ENCODE measurements around the gene PLAAT1. TPM values are rescaled to one million over a fixed set of nuclear protein-coding genes. Genes with fewer than 3 reads are reported as not detected.

PLAAT1 gene
- total RNA-seq, 1 experiment from 2014 or later: not detected

DNA sequence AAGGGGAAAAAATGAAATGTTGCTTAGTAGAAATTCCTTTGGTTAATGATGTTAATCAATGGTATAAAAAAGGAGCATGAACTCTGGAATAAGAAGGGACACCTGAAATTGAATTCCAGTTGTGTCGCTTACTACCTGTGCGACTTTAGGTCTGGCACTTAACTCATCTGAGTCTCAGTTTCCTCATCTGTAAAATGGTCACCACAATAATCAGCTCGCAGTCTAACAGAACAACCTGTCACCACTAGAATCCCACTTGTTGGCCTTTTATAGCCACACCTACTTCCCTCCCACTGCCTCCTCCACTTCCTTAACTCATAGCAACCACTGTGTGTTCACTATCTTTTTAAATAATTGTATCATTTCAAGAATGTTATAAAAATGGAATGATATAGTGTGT, 2.5 kb downstream of the PLAAT1 start:
- intact Hi-C loops (cut with micrococcal nuclease): no loop called here
- no peaks in the 10 kb centered on the region for H4K20me1 ChIP-seq (ENCODE audit: insufficient read depth)
- H2AFZ ChIP-seq (ENCODE audit: low read depth, low read length, poor library complexity, severe bottlenecking): no peak overlapping the region
- CTCF ChIA-PET: no interaction called here
- H3K27ac ChIP-seq (ENCODE audit: low read depth, low read length): no peak overlapping the region
- H3K9ac ChIP-seq (ENCODE audit: low read length): no peak overlapping the region
- no peak for ATAC-seq
- RAD21 ChIA-PET (ENCODE audit: low non-redundant PET in 1 of 2, low total read pairs in 2 of 2, uncharacterized antibody in 2 of 2, unreplicated experiment in 2 of 2): no interaction called here
- H3K27me3 ChIP-seq (ENCODE audit: insufficient read depth, low read length): no peaks in the 10 kb centered on the region
- no peak for TF ChIP-seq SRF (IDR thresholded peaks at IDR 0.05; ENCODE audit: low read depth)
- TF ChIP-seq JUND (IDR thresholded peaks at IDR 0.05): no peak
- TF ChIP-seq EZH2phosphoT487 (IDR thresholded peaks at IDR 0.05; ENCODE audit: borderline replicate concordance): no peak
- no peak for TF ChIP-seq FOSL1 (IDR thresholded peaks at IDR 0.05; ENCODE audit: low read depth)
- no peak for TF ChIP-seq TCF7L2 (IDR thresholded peaks at IDR 0.05; ENCODE audit: borderline replicate concordance, extremely low read depth, insufficient read depth, insufficient read length)
- TF ChIP-seq SIN3A (IDR thresholded peaks at IDR 0.05; ENCODE audit: low read depth): no peak
- no peak for TF ChIP-seq POLR2A (IDR thresholded peaks at IDR 0.05; ENCODE audit: borderline replicate concordance, extremely low read depth, insufficient read depth, insufficient read length)
- TF ChIP-seq, protein P1, sequence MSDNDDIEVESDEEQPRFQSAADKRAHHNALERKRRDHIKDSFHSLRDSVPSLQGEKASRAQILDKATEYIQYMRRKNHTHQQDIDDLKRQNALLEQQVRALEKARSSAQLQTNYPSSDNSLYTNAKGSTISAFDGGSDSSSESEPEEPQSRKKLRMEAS (IDR thresholded peaks at IDR 0.05): no peak
- no peak for TF ChIP-seq EGR1 (IDR thresholded peaks at IDR 0.05; ENCODE audit: low read depth)
- TF ChIP-seq ZFX (IDR thresholded peaks at IDR 0.05): no peak
- TF ChIP-seq RAD21 (IDR thresholded peaks at IDR 0.05; ENCODE audit: low read depth): no peak
- TF ChIP-seq SP1 (IDR thresholded peaks at IDR 0.05; ENCODE audit: low read depth): no peak
- no peak for TF ChIP-seq EZH2 (IDR thresholded peaks at IDR 0.05)
- no peak for TF ChIP-seq YY1 (IDR thresholded peaks at IDR 0.05; ENCODE audit: extremely low read depth, insufficient replicate concordance, low read depth, low read length)
- TF ChIP-seq, protein P2, sequence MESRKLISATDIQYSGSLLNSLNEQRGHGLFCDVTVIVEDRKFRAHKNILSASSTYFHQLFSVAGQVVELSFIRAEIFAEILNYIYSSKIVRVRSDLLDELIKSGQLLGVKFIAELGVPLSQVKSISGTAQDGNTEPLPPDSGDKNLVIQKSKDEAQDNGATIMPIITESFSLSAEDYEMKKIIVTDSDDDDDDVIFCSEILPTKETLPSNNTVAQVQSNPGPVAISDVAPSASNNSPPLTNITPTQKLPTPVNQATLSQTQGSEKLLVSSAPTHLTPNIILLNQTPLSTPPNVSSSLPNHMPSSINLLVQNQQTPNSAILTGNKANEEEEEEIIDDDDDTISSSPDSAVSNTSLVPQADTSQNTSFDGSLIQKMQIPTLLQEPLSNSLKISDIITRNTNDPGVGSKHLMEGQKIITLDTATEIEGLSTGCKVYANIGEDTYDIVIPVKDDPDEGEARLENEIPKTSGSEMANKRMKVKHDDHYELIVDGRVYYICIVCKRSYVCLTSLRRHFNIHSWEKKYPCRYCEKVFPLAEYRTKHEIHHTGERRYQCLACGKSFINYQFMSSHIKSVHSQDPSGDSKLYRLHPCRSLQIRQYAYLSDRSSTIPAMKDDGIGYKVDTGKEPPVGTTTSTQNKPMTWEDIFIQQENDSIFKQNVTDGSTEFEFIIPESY (IDR thresholded peaks at IDR 0.05; ENCODE audit: extremely low read depth, insufficient replicate concordance, low read length): no peak
- TF ChIP-seq CEBPB (IDR thresholded peaks at IDR 0.05; ENCODE audit: low read depth): no peak
- TF ChIP-seq CBX3 (IDR thresholded peaks at IDR 0.05; ENCODE audit: low read depth): no peak
- no peak for TF ChIP-seq ELF1 (IDR thresholded peaks at IDR 0.05; ENCODE audit: borderline replicate concordance, low read depth)
- no peak for TF ChIP-seq POLR2AphosphoS5 (IDR thresholded peaks at IDR 0.05; ENCODE audit: low read depth, low read length)
- POLR2A ChIA-PET: no interaction called here
- H3K4me1 ChIP-seq (ENCODE audit: control insufficient read depth in 1 of 2, insufficient read depth in 2 of 2, low read length in 2 of 2): no peaks in the 10 kb centered on the region
- no peaks in the 10 kb centered on the region for H3K79me2 ChIP-seq (ENCODE audit: insufficient read depth, low read length)
- H3K36me3 ChIP-seq (ENCODE audit: control insufficient read depth in 1 of 2, insufficient read depth in 2 of 2, low read length in 2 of 2): no peaks in the 10 kb centered on the region
- no peaks in the 10 kb centered on the region for H3K9me2 ChIP-seq (ENCODE audit: insufficient read depth)
- H3K4me2 ChIP-seq (ENCODE audit: low read length): no peak overlapping the region
- no peaks in the 10 kb centered on the region for H3K9me3 ChIP-seq (ENCODE audit: control insufficient read depth in 1 of 2, insufficient read depth in 1 of 2, low read depth in 1 of 2, low read length in 2 of 2)
- no TSS peak for BruUV-seq (replicated peaks)
- H3K4me3 ChIP-seq (replicated peaks in 1 of 2; ENCODE audit: low read depth in 1 of 2, low read length in 2 of 2): no peak overlapping the region
- DNase-seq (ENCODE audit: low read depth, low spot score): no peak
